CD4-positive, alpha-beta T cell treated with Interleukin-10 for 1 hour (primary cell): Measurements from ENCODE around the gene RTP5.
A peak's percentile ranks its signal among the peaks of the same experiment; 100 is the strongest.

Source experiments
- DNase-seq: peaks from one replicate; pipeline ENCODE4 v3.0.0-alpha.2; 2020

Gene RTP5

GRCh38 chr2:241890524-241891235, 21.2 kb downstream of the RTP5 start:
- no peak for DNase-seq

GRCh38 chr2:241891315-241891987, 21.9 kb downstream of the RTP5 start:
- no peak for DNase-seq

DNA sequence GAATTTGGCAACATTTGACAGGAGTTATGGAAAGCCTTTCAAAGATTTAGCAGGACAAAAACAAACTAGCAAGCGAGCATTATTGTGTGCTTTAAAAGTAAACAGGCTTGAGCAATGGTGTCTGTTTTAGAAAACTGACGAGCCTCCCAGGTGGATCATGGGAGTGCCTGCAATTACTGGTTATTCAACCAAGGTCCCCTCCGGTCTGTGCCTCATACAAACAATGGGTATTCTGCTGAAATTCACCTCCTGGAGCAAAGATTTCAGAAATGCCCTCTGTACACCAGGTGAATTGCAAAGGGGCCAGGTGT, 22.4 kb downstream of the RTP5 start:
- no peak for DNase-seq

DNA sequence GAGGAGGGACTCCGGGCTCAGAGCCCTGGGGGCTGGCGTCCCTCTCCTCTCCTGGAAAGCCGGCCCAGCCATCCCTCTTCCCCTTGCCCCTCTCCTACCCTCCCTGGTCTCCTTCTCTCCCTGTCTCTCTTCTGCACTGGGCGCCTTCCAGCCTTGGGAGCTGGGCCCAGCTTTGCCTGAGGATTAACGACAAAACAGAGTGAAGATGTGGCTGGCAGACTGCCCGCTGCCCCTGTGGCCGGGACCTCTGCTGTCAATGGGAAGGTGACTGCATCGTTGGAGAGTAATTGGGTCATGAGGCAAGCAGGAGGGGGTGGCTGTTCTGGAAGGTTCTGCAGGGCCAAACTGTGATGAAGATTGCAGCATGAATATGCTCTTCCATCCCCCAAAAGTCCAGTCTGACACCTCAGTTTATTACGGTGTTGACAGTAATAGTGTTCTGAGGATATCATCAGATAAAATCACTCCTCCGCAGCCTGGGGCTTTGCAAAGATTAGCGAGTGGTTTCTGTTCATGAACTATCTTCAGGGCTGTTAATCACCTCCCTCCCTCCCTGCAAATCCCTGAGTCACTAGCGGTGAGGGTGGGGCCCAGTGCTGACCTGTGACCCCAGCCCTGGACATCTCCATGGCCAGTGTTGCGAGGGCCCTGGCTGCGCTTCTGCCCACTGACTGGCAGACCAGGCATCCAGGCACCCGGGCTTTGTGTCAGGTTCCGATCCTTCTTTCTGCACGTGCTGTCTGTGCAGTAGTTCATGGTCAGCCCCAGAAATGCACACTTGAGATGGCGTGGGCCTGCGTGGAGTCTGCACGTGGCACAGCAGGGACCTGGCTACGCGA, 23.0 kb downstream of the RTP5 start:
- no peak for DNase-seq

DNA sequence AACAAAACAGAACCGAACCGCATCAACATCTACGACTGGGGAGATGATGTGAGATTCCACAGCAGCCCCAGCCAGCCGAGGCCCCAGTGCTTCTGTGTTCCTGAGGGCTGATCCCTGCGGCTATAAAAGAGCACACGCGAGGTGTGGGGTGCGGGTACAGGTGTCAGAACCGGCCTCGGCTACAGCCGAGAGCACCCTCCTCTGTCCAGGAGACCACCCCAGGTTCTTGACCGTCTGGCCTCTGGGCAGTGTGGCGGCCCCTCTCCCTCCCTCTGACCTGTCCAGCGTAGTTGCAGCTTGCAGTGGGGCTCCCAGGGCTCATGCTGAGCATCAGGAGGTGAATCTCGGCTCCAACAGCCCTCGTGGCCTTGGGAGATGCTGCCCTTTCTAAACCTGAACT, 23.7 kb downstream of the RTP5 start:
- DNase-seq, result no peak

DNA sequence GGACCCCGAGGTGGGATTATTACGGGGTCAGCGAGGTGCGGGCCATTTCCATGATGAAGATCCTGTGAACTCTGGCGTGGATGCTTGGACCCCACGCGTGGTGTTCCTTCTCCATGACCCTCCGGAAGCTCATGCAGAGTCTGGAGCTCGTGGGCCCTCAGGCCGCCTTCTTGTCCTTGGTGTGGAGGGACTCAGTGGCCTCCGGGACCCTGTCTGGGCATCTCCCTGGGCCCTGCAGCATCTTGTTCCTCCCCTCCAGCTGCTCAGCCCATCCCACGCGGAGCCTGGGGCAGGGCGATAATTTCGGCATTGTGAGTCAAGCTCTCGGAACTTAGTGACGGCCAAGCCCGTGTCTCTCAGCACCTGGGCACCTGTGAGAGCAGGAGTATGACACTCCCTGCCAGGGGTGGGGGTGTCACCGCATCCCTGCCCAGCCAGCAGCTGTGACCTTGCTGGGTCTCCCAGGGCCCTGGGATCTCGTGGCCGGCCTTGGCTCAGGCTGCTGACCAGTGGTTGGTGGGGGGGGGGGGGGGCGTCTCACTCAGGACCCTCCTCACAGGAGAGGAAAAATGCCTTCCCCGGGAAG, 24.6 kb downstream of the RTP5 start:
- DNase-seq, result no peak

- no peak for DNase-seq
Measured at GRCh38 chr2:241894681-241895426, 25.3 kb downstream of the RTP5 start.

DNA sequence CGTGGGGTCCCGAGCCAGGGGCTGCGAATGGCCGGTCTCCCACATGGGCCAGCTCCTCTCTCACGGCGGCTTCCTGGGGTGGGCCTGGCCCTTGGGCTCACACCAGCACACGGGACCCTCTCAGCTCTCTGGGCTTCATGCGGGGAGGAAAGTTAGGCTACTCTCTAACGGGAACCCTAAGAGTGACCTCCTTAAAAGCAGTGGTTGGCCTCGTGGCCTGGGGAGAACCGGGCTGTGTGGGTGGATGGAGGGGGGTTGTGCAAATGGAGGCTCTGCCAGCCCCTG, 25.8 kb downstream of the RTP5 start:
- DNase-seq, result no peak

- DNase-seq, result peak; percentile 46
Measured at GRCh38 chr2:241895712-241896641, 26.4 kb downstream of the RTP5 start.

DNA sequence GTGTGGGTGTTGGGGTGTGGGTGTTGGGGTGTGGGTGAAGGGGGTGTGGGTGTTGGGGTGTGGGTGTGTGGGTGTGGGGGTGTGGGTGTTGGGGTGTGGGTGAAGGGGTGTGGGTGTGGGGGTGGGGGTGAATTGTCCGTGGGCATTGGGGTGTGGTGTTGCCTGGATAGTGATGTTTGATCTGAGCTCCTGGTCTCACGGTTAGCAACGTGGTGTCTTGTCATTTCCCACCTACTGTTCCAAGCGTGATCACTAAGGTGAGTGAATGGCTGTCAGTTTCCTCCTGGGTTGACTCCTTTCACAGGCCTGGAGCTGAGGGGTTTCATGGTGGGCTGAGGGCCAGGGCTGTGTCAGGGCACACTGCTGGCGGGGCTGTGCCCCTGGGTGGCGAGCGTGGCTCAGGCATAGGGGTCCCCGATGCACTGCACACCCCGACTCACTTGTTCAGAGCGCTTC, 27.2 kb downstream of the RTP5 start:
- DNase-seq, result no peak

DNA sequence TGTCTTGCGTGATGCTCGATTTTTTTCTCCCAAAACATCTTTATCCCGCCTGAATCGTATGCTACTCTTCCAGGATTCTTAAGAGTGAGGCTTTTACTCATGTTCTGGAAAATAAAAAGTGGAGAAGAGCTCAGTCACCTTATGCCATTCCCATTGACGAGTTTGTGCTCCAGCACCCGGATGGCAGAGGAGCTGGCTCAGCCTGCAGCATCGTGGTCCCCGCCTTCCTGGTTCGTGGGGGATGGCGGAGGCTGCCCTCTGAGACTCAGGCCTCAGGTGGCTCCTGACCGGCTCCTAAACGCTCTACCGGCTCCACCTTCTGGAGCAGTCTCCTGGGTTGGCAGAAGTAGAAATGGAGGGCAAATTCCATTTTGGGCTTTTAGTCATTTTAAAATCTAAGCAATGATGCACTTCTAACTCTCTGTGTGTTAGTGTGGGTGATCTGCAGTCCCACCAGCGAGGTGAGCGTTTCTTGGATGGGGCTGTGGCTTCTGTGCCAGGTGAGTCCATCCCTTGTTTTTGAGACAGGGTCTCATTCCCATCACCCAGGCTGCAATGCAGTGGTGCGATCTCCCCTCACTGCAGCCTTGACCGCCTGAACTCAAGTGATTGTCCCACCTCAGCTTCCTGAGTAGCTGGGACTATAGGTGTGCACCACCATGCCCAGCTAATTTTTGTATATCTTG, 27.8 kb downstream of the RTP5 start:
- no peak for DNase-seq

GRCh38 chr2:241898463-241899270, 29.1 kb downstream of the RTP5 start:
- no peak for DNase-seq

DNA sequence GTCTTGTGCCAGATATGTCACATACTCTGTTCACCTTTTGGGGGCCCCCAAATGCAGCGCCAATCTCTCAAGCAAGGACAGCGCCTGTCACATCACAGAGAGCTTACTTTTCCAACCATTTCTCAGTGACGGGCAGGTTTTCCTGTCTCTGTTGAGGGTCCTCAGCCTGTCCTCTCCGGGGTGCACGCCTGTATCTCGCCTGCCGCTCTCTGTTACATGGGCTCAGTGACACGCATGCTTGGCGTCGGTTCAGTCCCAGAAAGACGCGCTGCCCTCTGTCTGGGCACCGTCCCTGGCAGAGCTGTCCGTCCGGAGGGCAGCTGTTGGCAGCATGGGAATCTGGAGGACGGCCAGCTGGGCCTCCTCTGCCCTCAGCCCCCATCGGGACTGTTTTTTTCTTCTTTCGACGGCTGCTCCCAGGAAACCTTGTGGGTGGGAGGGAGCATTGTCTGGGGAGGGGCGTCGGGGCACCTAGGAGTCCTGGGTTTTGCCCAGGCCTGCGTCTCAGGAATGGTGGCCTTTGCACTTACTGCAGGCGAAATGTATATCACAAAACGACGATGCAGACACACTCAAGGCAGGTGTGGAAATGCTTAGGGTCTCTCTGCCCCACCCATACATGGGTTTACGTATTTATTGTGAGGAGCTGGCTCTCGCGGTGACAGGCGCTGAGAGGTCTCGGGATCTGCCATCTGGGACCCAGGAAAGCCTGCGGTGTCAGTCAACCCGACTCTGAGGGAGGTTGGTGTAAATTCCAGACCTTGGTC, 30.9 kb downstream of the RTP5 start:
- no peak for DNase-seq

DNA sequence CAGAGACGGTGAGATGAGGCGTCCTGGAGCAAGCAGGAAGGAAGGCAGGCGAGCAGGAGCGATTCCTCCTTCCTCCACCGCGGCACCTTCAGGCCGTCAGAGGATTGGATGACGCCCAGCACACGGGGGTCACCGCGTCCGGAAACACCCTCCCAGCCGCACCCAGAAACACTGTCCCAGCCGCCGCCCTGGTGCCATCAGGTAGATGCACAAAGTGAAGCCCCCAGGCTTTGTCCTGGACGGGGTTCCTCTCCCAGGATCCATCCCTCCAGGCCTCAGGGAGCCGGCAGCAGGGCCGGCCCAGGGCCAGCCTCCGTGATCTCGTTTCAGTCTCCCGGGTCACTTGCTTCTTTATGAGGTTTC, 31.5 kb downstream of the RTP5 start:
- no peak for DNase-seq

GRCh38 chr2:241901500-241902351, 32.2 kb downstream of the RTP5 start:
- DNase-seq, result no peak

- no peak for DNase-seq
Measured at GRCh38 chr2:241902357-241902991, 32.9 kb downstream of the RTP5 start.

DNA sequence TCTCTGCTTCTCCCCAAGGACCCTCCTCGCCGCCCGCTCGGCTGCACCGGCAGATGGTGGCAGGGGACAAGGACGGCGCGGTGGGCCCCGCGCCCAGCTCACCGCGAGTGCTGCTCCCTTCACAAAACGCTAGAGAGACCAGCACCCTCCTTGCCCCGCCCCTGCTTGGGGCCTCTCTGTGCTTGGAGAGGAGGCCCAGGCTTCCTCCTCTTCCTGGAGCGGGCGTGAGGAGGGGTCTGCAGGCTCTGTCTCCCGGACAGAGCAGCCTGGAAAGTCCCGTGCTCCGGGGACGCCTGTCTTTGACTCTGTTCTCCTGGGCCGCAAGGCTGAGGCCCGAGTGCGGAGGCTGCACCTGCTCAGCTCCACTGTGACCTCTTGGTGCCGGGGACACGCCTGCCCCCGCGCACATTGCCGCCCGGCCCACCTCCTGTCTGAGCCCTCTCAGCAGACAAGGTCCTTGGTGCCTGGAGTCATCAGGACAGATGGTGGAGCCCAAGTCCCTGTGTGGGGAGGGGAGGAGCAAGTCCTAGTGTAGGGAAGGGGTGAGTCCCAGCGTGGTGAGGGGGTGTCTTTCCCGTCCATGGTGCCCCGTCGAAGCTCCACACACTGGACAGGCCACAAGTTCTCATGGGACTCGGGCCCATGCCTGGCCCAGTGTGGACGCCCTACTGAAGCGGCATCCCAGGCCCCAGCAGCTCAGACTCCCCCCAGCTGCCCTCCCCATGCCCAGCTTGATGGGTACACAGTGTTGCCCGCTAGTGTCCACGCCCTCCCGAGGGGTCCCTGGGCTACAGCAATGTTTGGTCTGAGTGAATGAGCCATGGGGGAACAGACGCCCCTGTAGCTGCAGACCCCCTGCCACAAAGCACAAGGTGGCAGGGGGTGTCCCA, 33.8 kb downstream of the RTP5 start:
- no peak for DNase-seq
